GM03348 (cell line): Measurements from ENCODE around the gene KCNC1.

Experiments used
- DNase-seq: peaks from one replicate; pipeline ENCODE4 v3.0.0; 2012; ENCODE audit warnings: low spot score

Gene KCNC1

DNA sequence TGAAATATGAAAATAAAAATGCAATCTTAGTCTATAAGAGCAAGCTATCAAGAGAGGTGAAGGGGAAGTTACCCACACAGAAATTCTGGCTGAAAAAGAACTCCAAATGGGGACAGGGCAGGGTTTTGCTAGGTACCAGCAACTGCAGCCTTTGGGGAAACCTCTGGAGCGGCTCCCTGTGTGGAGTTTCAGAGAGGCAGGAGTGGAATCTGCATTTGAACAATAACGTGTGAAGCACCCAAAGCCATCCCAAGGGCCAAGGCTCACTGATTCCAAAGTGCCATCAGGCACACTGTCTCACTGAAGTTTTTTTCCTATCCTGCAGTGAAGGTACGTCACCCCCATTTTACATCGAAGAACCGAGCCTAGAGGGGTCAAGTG is 87.8 kb downstream of the KCNC1 start:
- DNase-seq: no peak

DNA sequence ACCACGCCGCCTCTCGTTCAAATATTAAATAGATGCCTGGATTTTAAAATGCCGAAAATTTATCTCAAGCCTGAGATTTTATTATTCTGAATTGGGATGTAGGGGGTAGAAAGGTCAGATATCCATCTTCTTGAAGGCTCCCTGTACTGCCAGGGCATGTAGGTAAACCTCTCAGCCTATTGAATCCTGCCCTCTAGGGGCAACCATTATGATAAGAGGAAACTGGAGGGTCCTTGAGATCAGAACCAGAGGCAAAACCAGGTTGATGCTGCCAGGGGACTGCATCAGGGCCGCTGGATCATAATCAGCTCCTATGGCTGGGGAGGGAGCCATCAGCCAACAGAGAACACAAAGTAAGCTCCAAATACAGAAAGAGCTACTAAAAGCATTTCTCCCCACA is 92.4 kb downstream of the KCNC1 start:
- DNase-seq: no peak

DNA sequence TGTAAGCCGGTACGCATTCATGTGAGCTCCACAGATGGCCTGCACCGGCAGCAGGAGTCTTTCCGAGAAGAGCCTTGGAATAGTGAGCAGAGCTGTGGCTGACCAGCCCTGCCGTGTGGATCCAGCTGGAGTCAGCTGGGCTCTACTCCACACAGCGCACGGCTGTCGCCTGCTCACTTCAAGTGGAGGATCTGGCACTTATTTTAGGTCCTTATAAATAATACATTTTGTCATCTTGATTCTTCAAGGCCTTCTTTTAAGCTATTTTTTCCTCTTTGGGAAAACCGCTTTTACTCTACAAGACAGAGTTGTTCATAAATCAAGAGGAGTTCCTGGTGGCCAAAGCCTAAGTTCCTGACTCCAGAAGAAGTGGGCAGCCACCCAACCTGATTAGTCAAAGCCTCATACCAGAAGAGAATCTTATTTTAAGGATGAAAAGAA is 93.8 kb downstream of the KCNC1 start:
- peak; percentile 73 for DNase-seq

DNA sequence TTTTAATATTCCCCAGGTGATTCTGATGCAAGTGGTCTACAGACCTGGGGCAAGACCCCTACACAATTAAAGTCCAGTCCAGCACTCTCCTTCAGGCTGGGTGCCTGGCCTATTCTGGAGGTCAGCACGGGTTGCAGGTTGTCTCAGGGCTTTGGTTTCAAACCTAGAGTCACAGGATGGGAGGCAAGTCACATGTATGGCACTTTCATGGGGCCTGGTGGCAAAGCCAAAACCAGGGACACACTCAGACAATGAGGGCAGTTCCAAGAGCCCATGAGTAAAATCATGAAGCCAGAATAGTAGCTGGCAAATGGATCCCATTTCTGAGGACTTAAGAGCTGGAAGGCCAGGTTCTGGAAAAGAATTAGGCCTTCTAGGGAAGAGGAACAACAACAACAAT is 96.6 kb downstream of the KCNC1 start:
- DNase-seq: no peak

DNA sequence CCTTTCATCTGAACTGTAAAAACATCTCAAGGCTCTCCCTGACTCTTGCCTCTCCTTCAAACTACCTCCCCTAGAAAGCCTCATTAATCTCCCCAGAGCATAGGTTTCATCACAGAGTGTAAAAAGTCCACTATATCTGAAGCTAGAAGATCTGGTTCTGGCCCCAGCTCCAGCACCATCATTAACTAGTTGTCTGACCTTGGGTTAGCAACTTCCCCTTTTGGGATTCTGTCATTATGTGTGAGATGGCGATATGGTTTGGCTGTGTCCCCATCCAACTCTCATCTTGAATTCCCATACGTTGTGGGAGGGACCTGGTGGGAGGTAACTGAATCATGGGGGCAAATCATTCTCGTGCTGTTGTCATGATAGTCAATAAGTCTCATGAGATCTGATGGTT is 97.3 kb downstream of the KCNC1 start:
- no peak for DNase-seq
